Endothelial cell of umbilical vein (primary cell): ENCODE results near the gene INTS6L. TPM values are rescaled to one million over a fixed set of nuclear protein-coding genes. Genes with fewer than 3 reads are reported as not detected.

Experiments used
- BruUV-seq: library from RNA; stranded (reverse); fragments of 400-500 nt; replicated peaks from 2 replicates; lab custom pipeline; 2021; lab: Mats Ljungman, UMichigan
- CTCF ChIA-PET: fragments of 300-600, 350-600 bp; sonication (Branson Sonifier 250); formaldehyde crosslinking; loops from one replicate; lab custom pipeline; 2021; ENCODE audit warnings: antibody characterized with exemption, inconsistent platforms; lab: Charles Lee
- POLR2A ChIA-PET: fragments of 300-600, 350-600 bp; sonication (Branson Sonifier 250); formaldehyde crosslinking; loops from one replicate; lab custom pipeline; 2021; ENCODE audit warnings: antibody characterized with exemption, inconsistent platforms; lab: Charles Lee
- DNase-seq: peaks from one replicate; pipeline ENCODE4 v3.0.0-alpha.2; 2011; ENCODE audit warnings: low read depth, low spot score
- FAIRE-seq: peaks from 2 replicates; lab custom pipeline; 2011; peaks lifted over from hg19 to GRCh38; lab: Jason Lieb, UNC
- H2AFZ ChIP-seq: 2 replicates; pipeline ENCODE4 v1.6.0; 2012; ENCODE audit warnings: low read depth, low read length, control low read depth, inconsistent platforms
- H3K27ac ChIP-seq: 2 replicates; pipeline ENCODE4 v1.5.1; 2011; ENCODE audit warnings: low read depth, mild to moderate bottlenecking, control low read depth, low read length, moderate library complexity; ENCODE audit not compliant: insufficient read depth
- H3K27me3 ChIP-seq, 2 experiments: 2 replicates each; pipeline versions ENCODE4 v1.6.0 to v1.6.1; 2011; ENCODE audit warnings: low read length in 2 of 2, mixed read lengths in 1 of 2; ENCODE audit not compliant: control insufficient read depth in 2 of 2, insufficient read depth in 2 of 2
- H3K36me3 ChIP-seq, 2 experiments: 2 replicates in 1 of 2; 3 replicates in 1 of 2; pipeline ENCODE4 v1.5.1; 2011; ENCODE audit warnings: low read length in 2 of 2, mild to moderate bottlenecking in 1 of 2, moderate library complexity in 1 of 2; ENCODE audit not compliant: control insufficient read depth in 2 of 2, insufficient read depth in 2 of 2; ENCODE audit errors: extremely low read depth in 1 of 2
- H3K4me1 ChIP-seq: 3 replicates; pipeline ENCODE4 v1.5.1; 2011; ENCODE audit warnings: mild to moderate bottlenecking, low read length; ENCODE audit not compliant: control insufficient read depth, insufficient read depth; ENCODE audit errors: extremely low read depth
- H3K4me2 ChIP-seq: 2 replicates; pipeline ENCODE4 v1.6.1; 2011; ENCODE audit warnings: low read length, control low read depth, mixed read lengths; ENCODE audit not compliant: insufficient read depth
- H3K4me3 ChIP-seq, 3 experiments: fragments of 200-600 bp in 1 of 3; sonication (generic), shearing (Covaris generic) in 1 of 3; replicated peaks in 1 of 3; 2 replicates each; pipeline ENCODE4 v1.5.1; 2011 to 2016; ENCODE audit warnings: control low read depth in 3 of 3, low read length in 3 of 3, mild to moderate bottlenecking in 2 of 3, inconsistent platforms in 1 of 3, low read depth in 1 of 3, moderate library complexity in 1 of 3; ENCODE audit not compliant: insufficient read depth in 1 of 3
- H3K79me2 ChIP-seq: 2 replicates; pipeline ENCODE4 v1.6.0; 2012; ENCODE audit warnings: low read length, inconsistent platforms; ENCODE audit not compliant: control insufficient read depth, insufficient read depth
- H3K9ac ChIP-seq: replicated peaks from 2 replicates; pipeline ENCODE3; 2011; ENCODE audit warnings: low read length, control low read depth; ENCODE audit not compliant: insufficient read depth; ENCODE audit errors: extremely low read depth
- H3K9me1 ChIP-seq: replicated peaks from 3 replicates; pipeline ENCODE4 v1.6.0; 2011; ENCODE audit warnings: mild to moderate bottlenecking, low read length; ENCODE audit not compliant: control insufficient read depth, insufficient read depth; ENCODE audit errors: extremely low read depth
- H3K9me3 ChIP-seq: replicated peaks from 2 replicates; pipeline ENCODE4 v1.5.1; 2012; ENCODE audit warnings: low read length, inconsistent platforms; ENCODE audit not compliant: control insufficient read depth, insufficient read depth
- H4K20me1 ChIP-seq: replicated peaks from 2 replicates; pipeline ENCODE3; 2011; ENCODE audit warnings: mild to moderate bottlenecking, low read length; ENCODE audit not compliant: control insufficient read depth, insufficient read depth; ENCODE audit errors: extremely low read depth
- EZH2 ChIP-seq: IDR thresholded peaks from 2 replicates; pipeline ENCODE4 v1.6.1; 2012; ENCODE audit warnings: borderline replicate concordance, low read depth, mild to moderate bottlenecking, moderate library complexity, low read length, inconsistent platforms; ENCODE audit not compliant: severe bottlenecking
- FOS ChIP-seq: IDR thresholded peaks from 2 replicates; pipeline ENCODE4 v1.6.1; 2011; ENCODE audit warnings: mild to moderate bottlenecking, low read length, moderate library complexity, borderline replicate concordance; ENCODE audit not compliant: insufficient read depth
- GATA2 ChIP-seq: IDR thresholded peaks from 2 replicates; pipeline ENCODE4 v1.7.0; 2011; ENCODE audit warnings: low read depth, mild to moderate bottlenecking, moderate library complexity, mixed read lengths, low read length; ENCODE audit not compliant: insufficient read length, insufficient read depth
- JUN ChIP-seq: IDR thresholded peaks from 2 replicates; pipeline ENCODE4 v1.6.1; 2011; ENCODE audit warnings: borderline replicate concordance, low read depth; ENCODE audit not compliant: insufficient read length, insufficient read depth
- MYC ChIP-seq: IDR thresholded peaks from one replicate; pipeline ENCODE4 v1.6.1; 2011; ENCODE audit warnings: mild to moderate bottlenecking, low read depth, low read length
- POLR2A ChIP-seq: IDR thresholded peaks from 2 replicates; pipeline ENCODE4 v1.6.1; 2012; ENCODE audit warnings: low read depth, mild to moderate bottlenecking, control low read depth, low read length
- POLR2AphosphoS5 ChIP-seq: IDR thresholded peaks from 2 replicates; pipeline ENCODE4 v1.6.1; 2012; ENCODE audit warnings: low read depth, mild to moderate bottlenecking, control low read depth, low read length, moderate library complexity; ENCODE audit not compliant: insufficient read depth
- dilution Hi-C: fragments of 300-500 bp; cut with MboI; formaldehyde crosslinking; loops from one replicate; pipeline ENCODE4 v1.15.0; 2019; ENCODE audit warnings: low sequenced_read_pairs; ENCODE audit not compliant: extremely low pct_ligation_motif_present
- intact Hi-C: fragments of 100-400 bp; cut with micrococcal nuclease; formaldehyde crosslinking; loops from one replicate; pipeline ENCODE4 v1.10.0; 2022
- polyA plus RNA-seq, 4 experiments: library from polyadenylated mRNA; depleted of rRNA in 3 of 4; stranded (reverse) in 3 of 4; unstranded in 1 of 4; fragments of >200 nt; gene quantifications; 2 replicates each; pipeline versions ENCODE4 v1.2.1 to v1.2.3, GENCODE V29; 2011 to 2012; ENCODE audit warnings: missing spikeins in 1 of 4
- total RNA-seq: library from RNA; stranded (reverse); gene quantifications from 2 replicates; pipeline ENCODE4 v1.2.3, GENCODE V29; 2021
- TF ChIP-seq, protein P1 (sequence below), 2 donors: IDR thresholded peaks; 1 replicate in 1 of 2; 2 replicates in 1 of 2; pipeline ENCODE4 v1.5.1; 2011; ENCODE audit warnings: low read length in 2 of 2, mild to moderate bottlenecking in 2 of 2, moderate library complexity in 2 of 2, control low read depth in 1 of 2, inconsistent platforms in 1 of 2, low read depth in 1 of 2; ENCODE audit not compliant: insufficient read depth in 1 of 2; ENCODE audit errors: extremely low read depth in 1 of 2
- TF ChIP-seq, protein P2 (sequence below): IDR thresholded peaks from 2 replicates; pipeline ENCODE4 v1.6.1; 2011; ENCODE audit not compliant: insufficient read depth, insufficient read length

The INTS6L gene
- total and polyA plus RNA-seq, 2 donors (not counting 3 experiments of a cell fraction or from before 2014, with no cell fraction given) = 5.2 to 7.5 TPM

DNA sequence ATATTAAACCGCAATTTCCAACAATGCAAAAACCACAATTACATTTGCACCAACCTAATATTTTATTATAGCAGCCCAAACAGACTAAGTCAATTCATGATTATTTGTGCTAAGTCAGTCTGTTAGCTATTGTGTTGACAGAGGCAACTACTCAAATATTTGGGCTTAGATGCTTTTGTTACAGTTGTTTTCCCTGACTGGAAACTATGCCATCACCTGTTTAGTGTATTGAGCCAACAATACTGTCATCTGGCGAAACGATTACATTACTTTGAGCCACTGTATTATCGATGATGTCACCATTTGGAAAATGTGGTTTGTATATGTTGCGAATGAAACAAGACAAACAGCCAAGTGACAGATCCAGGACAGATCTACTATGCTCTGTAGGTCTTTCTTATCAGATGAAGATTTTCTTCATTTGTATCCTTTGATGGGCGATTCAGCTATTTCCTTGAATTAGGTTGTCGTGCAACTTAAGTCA lies 38.7 kb upstream of the INTS6L start:
- Histone ChIP-seq H3K4me1 (no peaks in the 10 kb centered on the region), H3K9ac (no peak overlapping the region), H3K9me1 (no peaks in the 10 kb centered on the region), H3K9me3 (no peaks in the 10 kb centered on the region), H3K4me3 (no peak overlapping the region), H3K36me3 (no peaks in the 10 kb centered on the region), H3K27me3 (no peaks in the 10 kb centered on the region), H3K79me2 (no peaks in the 10 kb centered on the region), H4K20me1 (no peaks in the 10 kb centered on the region), H3K4me2 (no peak overlapping the region), H3K27ac (no peak overlapping the region), H2AFZ (no peak overlapping the region)
- TF ChIP-seq, protein P1, sequence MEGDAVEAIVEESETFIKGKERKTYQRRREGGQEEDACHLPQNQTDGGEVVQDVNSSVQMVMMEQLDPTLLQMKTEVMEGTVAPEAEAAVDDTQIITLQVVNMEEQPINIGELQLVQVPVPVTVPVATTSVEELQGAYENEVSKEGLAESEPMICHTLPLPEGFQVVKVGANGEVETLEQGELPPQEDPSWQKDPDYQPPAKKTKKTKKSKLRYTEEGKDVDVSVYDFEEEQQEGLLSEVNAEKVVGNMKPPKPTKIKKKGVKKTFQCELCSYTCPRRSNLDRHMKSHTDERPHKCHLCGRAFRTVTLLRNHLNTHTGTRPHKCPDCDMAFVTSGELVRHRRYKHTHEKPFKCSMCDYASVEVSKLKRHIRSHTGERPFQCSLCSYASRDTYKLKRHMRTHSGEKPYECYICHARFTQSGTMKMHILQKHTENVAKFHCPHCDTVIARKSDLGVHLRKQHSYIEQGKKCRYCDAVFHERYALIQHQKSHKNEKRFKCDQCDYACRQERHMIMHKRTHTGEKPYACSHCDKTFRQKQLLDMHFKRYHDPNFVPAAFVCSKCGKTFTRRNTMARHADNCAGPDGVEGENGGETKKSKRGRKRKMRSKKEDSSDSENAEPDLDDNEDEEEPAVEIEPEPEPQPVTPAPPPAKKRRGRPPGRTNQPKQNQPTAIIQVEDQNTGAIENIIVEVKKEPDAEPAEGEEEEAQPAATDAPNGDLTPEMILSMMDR (IDR thresholded peaks at IDR 0.05; ENCODE audit: extremely low read depth in 1 of 2, insufficient read depth in 1 of 2, low read depth in 1 of 2, low read length in 2 of 2) = no peak
- no peak for TF ChIP-seq FOS
- TF ChIP-seq EZH2 = no peak
- TF ChIP-seq POLR2AphosphoS5 = no peak
- TF ChIP-seq JUN = no peak
- no peak for TF ChIP-seq POLR2A
- TF ChIP-seq, protein P2, sequence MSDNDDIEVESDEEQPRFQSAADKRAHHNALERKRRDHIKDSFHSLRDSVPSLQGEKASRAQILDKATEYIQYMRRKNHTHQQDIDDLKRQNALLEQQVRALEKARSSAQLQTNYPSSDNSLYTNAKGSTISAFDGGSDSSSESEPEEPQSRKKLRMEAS = no peak
- TF ChIP-seq MYC = no peak
- no peak for TF ChIP-seq GATA2
- CTCF ChIA-PET = interaction anchor here (0.8 to 1.9 kb wide), 2 partner anchors 115 to 295 kb away, joined by 3 to 4 read pairs; no protein-coding TSS in a partner anchor
- no TSS peak for BruUV-seq
- POLR2A ChIA-PET = no interaction called here
- DNase-seq (no peak), FAIRE-seq (no peak)
- dilution Hi-C loops = no loop called here
- intact Hi-C loops = loop anchor here (5.0 kb wide), 1 partner anchor 41 kb away; the partner anchor contains the start of gene INTS6L
